H1 (cell line): ENCODE measurements around the gene PPAT. TPM values are rescaled to one million over a fixed set of nuclear protein-coding genes. Genes with fewer than 3 reads are reported as not detected.

Source experiments
- CTCF ChIA-PET: fragments of 300-600 bp; sonication (Branson Sonifier 250); formaldehyde crosslinking; loops from one replicate; lab custom pipeline; 2021; ENCODE audit not compliant: partially characterized antibody; lab: Charles Lee
- POLR2A ChIA-PET: fragments of 300-600 bp; sonication (Branson Sonifier 250); formaldehyde crosslinking; loops from one replicate; lab custom pipeline; 2021; ENCODE audit warnings: inconsistent platforms; ENCODE audit not compliant: partially characterized antibody; lab: Charles Lee
- DNase-seq, 2 experiments: peaks; one replicate each; pipeline versions ENCODE4 v3.0.0 to v3.0.0-alpha.2; 2010 to 2022; ENCODE audit warnings: low spot score in 2 of 2, low read depth in 1 of 2, mixed read lengths in 1 of 2
- FAIRE-seq: peaks from 2 replicates; lab custom pipeline; 2011; peaks lifted over from hg19 to GRCh38; lab: Jason Lieb, UNC
- H2AFZ ChIP-seq: 2 replicates; pipeline ENCODE4 v1.8.1; 2012; ENCODE audit warnings: low read length, inconsistent platforms
- H2AK5ac ChIP-seq: 2 replicates; pipeline ENCODE4 v1.6.1; 2013; ENCODE audit warnings: low read depth, low read length
- H2BK120ac ChIP-seq: replicated peaks from 2 replicates; pipeline ENCODE3; 2013; ENCODE audit warnings: low read depth, low read length, inconsistent platforms
- H2BK12ac ChIP-seq: 2 replicates; pipeline ENCODE4 v1.6.1; 2013; ENCODE audit warnings: low read depth, low read length
- H2BK15ac ChIP-seq: 2 replicates; pipeline ENCODE4 v1.6.1; 2013; ENCODE audit warnings: low read length
- H2BK20ac ChIP-seq: 2 replicates; pipeline ENCODE4 v1.6.1; 2013; ENCODE audit warnings: low read length
- H2BK5ac ChIP-seq: 2 replicates; pipeline ENCODE4 v1.6.1; 2013; ENCODE audit warnings: low read depth, low read length
- H3K14ac ChIP-seq: 2 replicates; pipeline ENCODE4 v1.6.1; 2013; ENCODE audit warnings: inconsistent platforms; ENCODE audit not compliant: insufficient read length
- H3K18ac ChIP-seq: 2 replicates; pipeline ENCODE4 v1.6.1; 2013; ENCODE audit warnings: low read length; ENCODE audit errors: extremely low read depth
- H3K23ac ChIP-seq: 2 replicates; pipeline ENCODE4 v1.6.1; 2013; ENCODE audit warnings: inconsistent platforms; ENCODE audit not compliant: insufficient read length
- H3K23me2 ChIP-seq: 2 replicates; pipeline ENCODE4 v1.6.1; 2013; ENCODE audit warnings: low read depth, low read length
- H3K27ac ChIP-seq: 2 replicates; pipeline ENCODE4 v1.6.1; 2011; ENCODE audit warnings: low read depth, low read length, inconsistent platforms
- H3K27me3 ChIP-seq, 4 experiments: replicated peaks in 1 of 4; 1 replicate in 1 of 4; 2 replicates in 3 of 4; pipeline versions ENCODE4 v1.6.1 to v1.8.1; 2011 to 2013; ENCODE audit warnings: low read length in 3 of 4, mild to moderate bottlenecking in 3 of 4, inconsistent platforms in 2 of 4, mixed read lengths in 2 of 4, moderate library complexity in 1 of 4; ENCODE audit not compliant: control insufficient read depth in 3 of 4, insufficient read depth in 3 of 4; ENCODE audit errors: extremely low read depth in 1 of 4
- H3K36me3 ChIP-seq, 4 experiments: 2 replicates each; pipeline versions ENCODE4 v1.6.1 to v1.8.1; 2011 to 2013; ENCODE audit warnings: mild to moderate bottlenecking in 4 of 4, low read length in 3 of 4, moderate library complexity in 2 of 4, control low read depth in 1 of 4, inconsistent platforms in 1 of 4; ENCODE audit not compliant: insufficient read depth in 4 of 4, control insufficient read depth in 2 of 4
- H3K4ac ChIP-seq: replicated peaks from 2 replicates; pipeline ENCODE3; 2013; ENCODE audit warnings: low read length, low read depth, mixed read lengths, inconsistent platforms; ENCODE audit not compliant: insufficient read length
- H3K4me1 ChIP-seq, 4 experiments: replicated peaks in 1 of 4; 1 replicate in 1 of 4; 2 replicates in 3 of 4; pipeline versions ENCODE4 v1.6.1 to v1.8.1; 2011 to 2013; ENCODE audit warnings: low read length in 3 of 4, inconsistent platforms in 2 of 4, mixed read lengths in 1 of 4; ENCODE audit not compliant: insufficient read depth in 4 of 4, control insufficient read depth in 3 of 4
- H3K4me2 ChIP-seq, 2 experiments: 2 replicates each; pipeline versions ENCODE4 v1.6.1 to v1.8.1; 2011 to 2013; ENCODE audit warnings: low read depth in 2 of 2, low read length in 2 of 2, control low read depth in 1 of 2, inconsistent platforms in 1 of 2, mild to moderate bottlenecking in 1 of 2; ENCODE audit not compliant: insufficient read depth in 1 of 2
- H3K4me3 ChIP-seq, 4 experiments: fragments of 200-600, 300-600 bp in 1 of 4; sonication (generic), shearing (Covaris generic), sonication (Bioruptor Twin) in 1 of 4; 2 replicates each; pipeline versions ENCODE4 v1.5.1 to v1.8.1; 2011 to 2016; ENCODE audit warnings: low read length in 4 of 4, low read depth in 3 of 4, control low read depth in 2 of 4, inconsistent platforms in 2 of 4, mild to moderate bottlenecking in 2 of 4, mixed read lengths in 1 of 4, moderate library complexity in 1 of 4; ENCODE audit not compliant: insufficient read depth in 2 of 4; ENCODE audit errors: extremely low read depth in 1 of 4
- H3K56ac ChIP-seq: replicated peaks from 2 replicates; pipeline ENCODE3; 2013; ENCODE audit warnings: low read depth, mild to moderate bottlenecking, mixed read lengths, low read length, inconsistent platforms; ENCODE audit not compliant: insufficient read length
- H3K79me1 ChIP-seq: 2 replicates; pipeline ENCODE4 v1.6.1; 2013; ENCODE audit warnings: low read depth, low read length, control low read depth
- H3K79me2 ChIP-seq, 2 experiments: 2 replicates each; pipeline versions ENCODE4 v1.6.1 to v1.8.1; 2012 to 2013; ENCODE audit warnings: low read length in 2 of 2, mild to moderate bottlenecking in 2 of 2, inconsistent platforms in 1 of 2; ENCODE audit not compliant: insufficient read depth in 2 of 2, control insufficient read depth in 1 of 2
- H3K9ac ChIP-seq, 4 experiments: replicated peaks in 1 of 4; 1 replicate in 1 of 4; 2 replicates in 3 of 4; pipeline versions ENCODE4 v1.6.1 to v1.8.1; 2011 to 2013; ENCODE audit warnings: low read depth in 3 of 4, low read length in 3 of 4, control low read depth in 2 of 4, mild to moderate bottlenecking in 2 of 4, moderate library complexity in 2 of 4, inconsistent platforms in 1 of 4; ENCODE audit errors: extremely low read depth in 1 of 4
- H3K9me3 ChIP-seq, 2 experiments: 2 replicates each; pipeline versions ENCODE4 v1.6.1 to v1.8.1; 2012 to 2013; ENCODE audit warnings: mild to moderate bottlenecking in 2 of 2, moderate library complexity in 2 of 2, control low read depth in 1 of 2, inconsistent platforms in 1 of 2, low read depth in 1 of 2, low read length in 1 of 2, mixed read lengths in 1 of 2; ENCODE audit not compliant: insufficient read depth in 2 of 2
- H4K20me1 ChIP-seq, 2 experiments: replicated peaks in 1 of 2; 2 replicates each; pipeline versions ENCODE3 to v1.8.1; 2011 to 2013; ENCODE audit warnings: inconsistent platforms in 2 of 2, low read length in 2 of 2, mild to moderate bottlenecking in 1 of 2; ENCODE audit not compliant: insufficient read depth in 2 of 2, control insufficient read depth in 1 of 2
- H4K5ac ChIP-seq: 2 replicates; pipeline ENCODE4 v1.6.1; 2013; ENCODE audit warnings: low read length, low read depth, mixed read lengths, inconsistent platforms; ENCODE audit not compliant: insufficient read length
- H4K8ac ChIP-seq: 2 replicates; pipeline ENCODE4 v1.8.0; 2013; ENCODE audit warnings: mild to moderate bottlenecking, moderate library complexity, low read length, inconsistent platforms; ENCODE audit not compliant: insufficient read depth; ENCODE audit errors: extremely low read depth
- H4K91ac ChIP-seq: replicated peaks from 2 replicates; pipeline ENCODE3; 2013; ENCODE audit warnings: low read length, mixed read lengths, inconsistent platforms; ENCODE audit not compliant: insufficient read length
- BCL11A ChIP-seq, 2 experiments: IDR thresholded peaks; one replicate each; pipeline ENCODE4 v1.6.1; 2011; ENCODE audit warnings: low read depth in 2 of 2, low read length in 2 of 2, mild to moderate bottlenecking in 2 of 2
- CEBPB ChIP-seq: IDR thresholded peaks from 2 replicates; pipeline ENCODE4 v1.6.1; 2012; ENCODE audit warnings: low read depth, low read length
- CHD2 ChIP-seq: IDR thresholded peaks from 2 replicates; pipeline ENCODE4 v1.6.1; 2012; ENCODE audit warnings: low read length, improper control_type of control experiment
- EGR1 ChIP-seq: IDR thresholded peaks from 2 replicates; pipeline ENCODE4 v1.6.1; 2011; ENCODE audit warnings: low read depth, low read length, borderline replicate concordance
- EP300 ChIP-seq, 2 experiments: IDR thresholded peaks; 1 replicate in 1 of 2; 2 replicates in 1 of 2; pipeline ENCODE4 v1.6.1; 2011 to 2012; ENCODE audit warnings: low read depth in 2 of 2, low read length in 2 of 2, mild to moderate bottlenecking in 2 of 2, borderline replicate concordance in 1 of 2, inconsistent platforms in 1 of 2, moderate library complexity in 1 of 2
- NRF1 ChIP-seq: IDR thresholded peaks from 2 replicates; pipeline ENCODE4 v1.6.1; 2011; ENCODE audit warnings: mild to moderate bottlenecking, low read depth, low read length, improper control_type of control experiment
- POLR2AphosphoS5 ChIP-seq: IDR thresholded peaks from 2 replicates; pipeline ENCODE4 v1.6.1; 2011; ENCODE audit warnings: low read depth, low read length
- RFX5 ChIP-seq: IDR thresholded peaks from 2 replicates; pipeline ENCODE4 v1.6.1; 2011; ENCODE audit warnings: low read depth, low read length, improper control_type of control experiment, borderline replicate concordance
- RXRA ChIP-seq: IDR thresholded peaks from 2 replicates; pipeline ENCODE4 v1.6.1; 2011; ENCODE audit warnings: low read depth, mild to moderate bottlenecking, low read length, moderate library complexity; ENCODE audit not compliant: insufficient read depth
- SP2 ChIP-seq: IDR thresholded peaks from 2 replicates; pipeline ENCODE4 v1.6.1; 2012; ENCODE audit warnings: mild to moderate bottlenecking, low read length, inconsistent platforms
- TCF12 ChIP-seq: IDR thresholded peaks from 2 replicates; pipeline ENCODE4 v1.6.1; 2011; ENCODE audit warnings: low read depth, mild to moderate bottlenecking, low read length
- YY1 ChIP-seq: IDR thresholded peaks from 2 replicates; pipeline ENCODE4 v1.6.1; 2011; ENCODE audit warnings: low read depth, mild to moderate bottlenecking, low read length
- WGBS, 2 experiments: shearing (Covaris generic) in 1 of 2; methylation state at CpG; one replicate each; pipeline versions ENCODE4 v1.1.6 to v1.1.7; 2013 to 2015; ENCODE audit warnings: low lambda C conversion rate in 2 of 2, mixed read lengths in 2 of 2, inconsistent platforms in 1 of 2, low coverage in 1 of 2, missing lambda C conversion rate in 1 of 2; ENCODE audit not compliant: insufficient replicate concordance in 2 of 2, insufficient coverage in 1 of 2, insufficient read length in 1 of 2; ENCODE audit errors: extremely low coverage in 1 of 2, missing lambda C conversion rate in 1 of 2; 5-methylcytosine and 5-hydroxymethylcytosine counted together
- polyA plus RNA-seq, 7 experiments: library from polyadenylated mRNA; depleted of rRNA in 3 of 7; stranded (reverse) in 5 of 7; unstranded in 2 of 7; fragments of >200 nt in 5 of 7; fragments of 200-250 nt in 2 of 7; gene quantifications; 1 replicate in 5 of 7; 2 replicates in 1 of 7; 4 replicates in 1 of 7; pipeline versions ENCODE4 v1.2.1 to v1.2.3, GENCODE V29; 2011 to 2013; ENCODE audit warnings: missing spikeins in 2 of 7, mixed read lengths in 2 of 7
- total RNA-seq: library from RNA; stranded (reverse); fragmentation: NEBNext Ultra II Directional; extraction: Animal tissue kit (Norgen Biotek cat#: 25700); gene quantifications from 2 replicates; pipeline ENCODE4 v1.2.1, GENCODE V29; 2021
- TF ChIP-seq, protein P1 (sequence below): IDR thresholded peaks from 2 replicates; pipeline ENCODE4 v1.6.1; 2012; ENCODE audit warnings: low read length, inconsistent platforms

The PPAT gene
- total and polyA plus RNA-seq, 2 of the 8 experiments (the other 6 are each of a cell fraction or from before 2014, with no cell fraction given): 24.5 to 104 TPM

DNA sequence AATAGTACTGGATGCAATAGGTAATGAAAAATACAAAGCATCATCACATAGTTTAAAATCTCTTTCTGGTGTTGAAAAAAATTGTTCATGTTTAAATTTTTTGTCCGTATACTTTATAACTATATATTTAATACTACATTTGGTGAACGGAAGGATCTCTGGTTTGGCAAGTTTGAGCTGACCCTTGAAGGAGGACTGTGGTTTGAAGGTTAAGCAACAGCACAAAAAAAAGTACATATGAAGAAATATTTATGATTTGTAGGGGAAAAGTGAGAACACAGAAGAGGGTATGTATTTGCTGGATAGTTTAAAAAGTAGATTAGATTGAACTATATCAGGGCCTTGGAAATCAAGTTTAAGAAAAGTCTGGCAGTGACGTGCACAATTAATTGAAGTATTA, 45.3 kb upstream of the PPAT start:
- H4K91ac ChIP-seq: no peak overlapping the region
- H2BK15ac ChIP-seq: no peak overlapping the region
- peaks cover 7 to 73% (median 34%) of the 10 kb centered on the region in 4 experiments for H3K36me3 ChIP-seq
- no peak overlapping the region for H2BK5ac ChIP-seq
- no peaks in the 10 kb centered on the region for H3K27me3 ChIP-seq
- H3K4ac ChIP-seq: no peak overlapping the region
- no peak overlapping the region for H3K27ac ChIP-seq
- H3K4me3 ChIP-seq: no peak overlapping the region
- no peaks in the 10 kb centered on the region for H3K79me2 ChIP-seq
- H4K8ac ChIP-seq: no peak overlapping the region
- no peak overlapping the region for H3K4me2 ChIP-seq
- no peak for DNase-seq
- no peaks in the 10 kb centered on the region for H3K4me1 ChIP-seq
- WGBS, 2 experiments: 91% methylated on average over 3 of the region's 3 CpGs; no CpG with 5 or more reads in 1 of the 2 experiments
- H4K5ac ChIP-seq: no peak overlapping the region
- H3K56ac ChIP-seq: no peak overlapping the region
- H3K79me1 ChIP-seq: no peaks in the 10 kb centered on the region
- no peak overlapping the region for H3K9ac ChIP-seq
- ChIA-PET CTCF (no interaction called here), POLR2A (interaction anchor here (0.6 to 1.0 kb wide), 2 partner anchors 18 to 357 kb away, joined by 3 to 5 read pairs; no protein-coding TSS in a partner anchor)
- H3K23me2 ChIP-seq: no peaks in the 10 kb centered on the region
- H2BK120ac ChIP-seq: no peak overlapping the region
- H3K23ac ChIP-seq: no peak overlapping the region
- no peak overlapping the region for H2AK5ac ChIP-seq
- no peaks in the 10 kb centered on the region for H3K9me3 ChIP-seq
- no peak overlapping the region for H3K14ac ChIP-seq
- H2AFZ ChIP-seq: no peak overlapping the region
- no peak overlapping the region for H2BK20ac ChIP-seq
- H3K18ac ChIP-seq: no peak overlapping the region
- H4K20me1 ChIP-seq: no peaks in the 10 kb centered on the region
- no peak for FAIRE-seq
- no peak overlapping the region for H2BK12ac ChIP-seq
- TF ChIP-seq RXRA (no peak), NRF1 (no peak), POLR2AphosphoS5 (no peak), EGR1 (no peak), YY1 (no peak), RFX5 (no peak), TCF12 (no peak), SP2 (no peak), CEBPB (no peak), CHD2 (no peak), EP300 (IDR thresholded peaks at IDR 0.05; ENCODE audit: borderline replicate concordance in 1 of 2, low read depth in 2 of 2, low read length in 2 of 2) (no peak), BCL11A (IDR thresholded peaks at IDR 0.05; ENCODE audit: low read depth in 2 of 2, low read length in 2 of 2) (no peak)
- TF ChIP-seq, protein P1, sequence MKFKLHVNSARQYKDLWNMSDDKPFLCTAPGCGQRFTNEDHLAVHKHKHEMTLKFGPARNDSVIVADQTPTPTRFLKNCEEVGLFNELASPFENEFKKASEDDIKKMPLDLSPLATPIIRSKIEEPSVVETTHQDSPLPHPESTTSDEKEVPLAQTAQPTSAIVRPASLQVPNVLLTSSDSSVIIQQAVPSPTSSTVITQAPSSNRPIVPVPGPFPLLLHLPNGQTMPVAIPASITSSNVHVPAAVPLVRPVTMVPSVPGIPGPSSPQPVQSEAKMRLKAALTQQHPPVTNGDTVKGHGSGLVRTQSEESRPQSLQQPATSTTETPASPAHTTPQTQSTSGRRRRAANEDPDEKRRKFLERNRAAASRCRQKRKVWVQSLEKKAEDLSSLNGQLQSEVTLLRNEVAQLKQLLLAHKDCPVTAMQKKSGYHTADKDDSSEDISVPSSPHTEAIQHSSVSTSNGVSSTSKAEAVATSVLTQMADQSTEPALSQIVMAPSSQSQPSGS: no peak
